Ascending aorta (tissue), 2 donors: Measurements from ENCODE around the gene SRR. TPM values are rescaled to one million over a fixed set of nuclear protein-coding genes. Genes with fewer than 3 reads are reported as not detected.

Source experiments
- DNase-seq, 2 donors: peaks; one replicate each; pipeline ENCODE4 v3.0.0-alpha.2; 2019; ENCODE audit warnings: low spot score in 2 of 2
- H3K27ac ChIP-seq, 2 donors: fragments of 200-600 bp; sonication (generic); one replicate each; pipeline ENCODE4 v1.5.1; 2016 to 2017; ENCODE audit warnings: mild to moderate bottlenecking in 1 of 2
- H3K27me3 ChIP-seq: fragments of 200-600 bp; sonication (generic); one replicate; pipeline ENCODE4 v1.5.1; 2017
- H3K36me3 ChIP-seq, 2 donors: fragments of 200-600 bp; sonication (generic); one replicate each; pipeline ENCODE4 v1.5.1; 2016
- H3K4me1 ChIP-seq, 2 donors: fragments of 200-600 bp; sonication (generic); one replicate each; pipeline ENCODE4 v1.5.1; 2016 to 2017; ENCODE audit warnings: mild to moderate bottlenecking in 1 of 2
- H3K4me3 ChIP-seq, 2 donors: fragments of 200-600 bp; sonication (generic); one replicate each; pipeline ENCODE4 v1.5.1; 2016 to 2017; ENCODE audit warnings: mild to moderate bottlenecking in 1 of 2
- H3K9me3 ChIP-seq, 2 donors: fragments of 200-600 bp; sonication (generic); one replicate each; pipeline ENCODE4 v1.5.1; 2016
- intact Hi-C: fragments of 100-400 bp; cut with DNase I; formaldehyde crosslinking; loops from one replicate; pipeline ENCODE4 v1.15.1; 2023
- total RNA-seq: library from RNA; depleted of rRNA; stranded (reverse); fragments of >200 nt; gene quantifications from one replicate; pipeline ENCODE4 v1.1.0, GENCODE V29; 2016
- TF ChIP-seq, protein P1 (sequence below), 3 experiments: fragments of 200-600 bp in 2 of 3; fragments of 450-650 bp in 1 of 3; sonication (generic) in 2 of 3; IDR thresholded peaks; one replicate each; pipeline ENCODE4 v1.5.1; 2016 to 2019; ENCODE audit warnings: antibody characterized with exemption in 3 of 3, mild to moderate bottlenecking in 1 of 3, moderate library complexity in 1 of 3

The SRR gene
- total RNA-seq, 1 donor from 2014 or later: not detected

- Histone ChIP-seq H3K27ac (no peak overlapping the region), H3K4me3 (no peak overlapping the region), H3K27me3 (no peaks in the 10 kb centered on the region), H3K4me1 (no peaks in the 10 kb centered on the region), H3K36me3 (peaks cover 27 to 47% of the 10 kb centered on the region in 2 donors), H3K9me3 (no peaks in the 10 kb centered on the region)
- TF ChIP-seq, protein P1, sequence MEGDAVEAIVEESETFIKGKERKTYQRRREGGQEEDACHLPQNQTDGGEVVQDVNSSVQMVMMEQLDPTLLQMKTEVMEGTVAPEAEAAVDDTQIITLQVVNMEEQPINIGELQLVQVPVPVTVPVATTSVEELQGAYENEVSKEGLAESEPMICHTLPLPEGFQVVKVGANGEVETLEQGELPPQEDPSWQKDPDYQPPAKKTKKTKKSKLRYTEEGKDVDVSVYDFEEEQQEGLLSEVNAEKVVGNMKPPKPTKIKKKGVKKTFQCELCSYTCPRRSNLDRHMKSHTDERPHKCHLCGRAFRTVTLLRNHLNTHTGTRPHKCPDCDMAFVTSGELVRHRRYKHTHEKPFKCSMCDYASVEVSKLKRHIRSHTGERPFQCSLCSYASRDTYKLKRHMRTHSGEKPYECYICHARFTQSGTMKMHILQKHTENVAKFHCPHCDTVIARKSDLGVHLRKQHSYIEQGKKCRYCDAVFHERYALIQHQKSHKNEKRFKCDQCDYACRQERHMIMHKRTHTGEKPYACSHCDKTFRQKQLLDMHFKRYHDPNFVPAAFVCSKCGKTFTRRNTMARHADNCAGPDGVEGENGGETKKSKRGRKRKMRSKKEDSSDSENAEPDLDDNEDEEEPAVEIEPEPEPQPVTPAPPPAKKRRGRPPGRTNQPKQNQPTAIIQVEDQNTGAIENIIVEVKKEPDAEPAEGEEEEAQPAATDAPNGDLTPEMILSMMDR (IDR thresholded peaks at IDR 0.05): no peak
- intact Hi-C loops: no loop called here
- DNase-seq: no peak
Observed at GRCh38 chr17:2363851-2364762, 60.4 kb downstream of the SRR start.

DNA sequence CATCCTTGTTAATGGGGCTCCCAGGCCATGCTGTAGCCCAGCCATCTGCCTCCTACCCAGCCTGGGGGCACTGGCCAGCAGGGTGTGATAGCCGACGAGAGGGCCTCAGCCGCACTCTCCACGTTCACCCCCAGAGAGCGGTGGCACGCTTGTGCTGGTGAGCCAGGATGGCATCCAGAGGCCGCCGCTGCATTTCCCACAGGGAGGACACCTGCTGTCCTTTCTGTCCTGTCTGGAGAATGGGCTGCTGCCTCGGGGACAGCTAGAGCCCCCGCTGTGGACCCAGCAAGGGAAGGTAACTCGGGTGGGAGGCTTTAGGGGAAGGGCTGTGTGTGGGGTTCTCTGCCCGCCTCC is 61.0 kb downstream of the SRR start:
- Histone ChIP-seq H3K4me3 (no peak overlapping the region), H3K27me3 (no peaks in the 10 kb centered on the region), H3K4me1 (no peaks in the 10 kb centered on the region), H3K36me3 (peaks cover 27 to 47% of the 10 kb centered on the region in 2 donors), H3K9me3 (no peaks in the 10 kb centered on the region), H3K27ac (no peak overlapping the region)
- DNase-seq: no peak
- TF ChIP-seq, protein P1 (IDR thresholded peaks at IDR 0.05): no peak
- intact Hi-C loops: no loop called here

GRCh38 chr17:2365132-2365531 is 61.4 kb downstream of the SRR start:
- intact Hi-C loops: no loop called here
- Histone ChIP-seq H3K27me3 (no peaks in the 10 kb centered on the region), H3K4me3 (no peak overlapping the region), H3K4me1 (no peaks in the 10 kb centered on the region), H3K36me3 (peaks cover 27 to 47% of the 10 kb centered on the region in 2 donors), H3K9me3 (no peaks in the 10 kb centered on the region), H3K27ac (no peak overlapping the region)
- TF ChIP-seq, protein P1 (IDR thresholded peaks at IDR 0.05): no peak
- no peak for DNase-seq

DNA sequence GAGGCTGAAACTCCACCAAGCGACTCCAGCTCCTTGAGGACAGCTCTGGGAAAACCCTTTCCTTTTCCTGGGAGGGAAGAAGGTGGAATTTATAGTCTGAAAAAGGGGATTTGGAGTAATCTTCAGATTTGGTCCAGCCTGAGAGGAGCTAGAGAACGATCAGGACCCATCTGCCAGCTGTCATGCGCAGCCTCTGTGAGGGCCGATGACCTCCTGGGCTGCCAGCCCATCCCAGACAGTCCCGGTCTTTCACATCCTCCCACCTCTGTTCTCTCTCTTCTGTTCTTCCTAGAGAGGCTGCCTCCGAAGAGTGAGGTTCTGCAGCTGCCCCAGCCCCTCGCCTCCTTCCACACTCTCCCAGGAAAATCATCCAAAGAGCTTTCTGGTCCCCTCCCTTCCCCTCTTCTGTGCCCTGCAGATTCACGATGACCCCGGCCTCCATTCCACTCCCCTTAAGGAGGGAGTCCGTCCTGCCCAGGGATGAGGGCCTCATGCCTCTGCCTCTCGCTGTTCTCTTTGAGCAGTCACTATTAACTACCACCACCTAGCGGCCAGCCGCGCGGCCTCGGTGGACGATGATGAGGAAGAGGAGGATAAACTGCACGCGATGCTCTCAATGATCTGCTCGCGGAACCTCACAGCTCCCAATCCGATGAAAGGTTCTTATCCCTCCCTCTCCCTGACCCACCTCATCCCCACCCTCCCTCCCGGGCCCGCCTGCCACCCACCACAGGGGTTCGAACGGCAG is 63.2 kb downstream of the SRR start:
- Histone ChIP-seq H3K36me3 (peaks cover 24 to 57% of the 10 kb centered on the region in 2 donors), H3K4me1 (no peaks in the 10 kb centered on the region), H3K4me3 (no peak overlapping the region), H3K27ac (no peak overlapping the region), H3K9me3 (no peaks in the 10 kb centered on the region), H3K27me3 (no peaks in the 10 kb centered on the region)
- TF ChIP-seq, protein P1 (IDR thresholded peaks at IDR 0.05): no peak
- intact Hi-C loops: no loop called here
- no peak for DNase-seq

- Histone ChIP-seq H3K4me3 (no peak overlapping the region), H3K4me1 (no peaks in the 10 kb centered on the region), H3K27ac (no peak overlapping the region), H3K27me3 (no peaks in the 10 kb centered on the region), H3K36me3 (peaks cover 21 to 62% of the 10 kb centered on the region in 2 donors), H3K9me3 (no peaks in the 10 kb centered on the region)
- DNase-seq: no peak
- intact Hi-C loops: no loop called here
- TF ChIP-seq, protein P1 (IDR thresholded peaks at IDR 0.05): no peak
Observed at GRCh38 chr17:2368359-2368758, 64.6 kb downstream of the SRR start.
